SU-DHL-6 (cell line): ENCODE data around the gene CPZ.

Source experiments
- CTCF ChIP-seq: fragments of 200-600 bp; sonication (generic); IDR thresholded peaks from one replicate; pipeline ENCODE4 v1.5.1; 2017; ENCODE audit warnings: antibody characterized with exemption, mild to moderate bottlenecking, low read length, moderate library complexity; ENCODE audit not compliant: insufficient read depth, poor library complexity, severe bottlenecking
- EZH2phosphoT487 ChIP-seq: fragments of 200-600 bp; sonication (generic), shearing (Covaris generic); conservative IDR thresholded peaks from 2 replicates; pipeline ENCODE4 v1.6.1; 2018; ENCODE audit warnings: mild to moderate bottlenecking, antibody characterized with exemption, low read length, moderate library complexity, mixed read lengths

- TF ChIP-seq CTCF (no peak), EZH2phosphoT487 (no peak)
Measured at GRCh38 chr4:8618421-8618820, 25.9 kb downstream of the CPZ start.
